ENCODE data around the gene SLC24A1. TPM values are rescaled to one million over a fixed set of nuclear protein-coding genes. Genes with fewer than 3 reads are reported as not detected.
"Not testable (repeated sequence)": the region's sequence is repeated elsewhere in the genome, so short reads cannot be mapped to it uniquely, and the experiment has no call there.

The SLC24A1 gene
- total RNA-seq, 2 experiments from 2014 or later, result 5.8 to 9.3 TPM

GRCh38 chr15:65599677-65600076 lies 22.1 kb upstream of the SLC24A1 start:
- H3K36me3 Mint-ChIP-seq (ENCODE audit: low read depth), result peaks cover 32% of the 10 kb centered on the region
- ChIA-PET CTCF (no interaction called here), POLR2A (interaction anchor here (1.6 kb wide), 1 partner anchor 11 kb away, joined by 7 read pairs; the partner anchor contains the start of gene INTS14)
- no peak for DNase-seq
- H3K9me3 Mint-ChIP-seq, result no peaks in the 10 kb centered on the region
- H3K27me3 Mint-ChIP-seq, result no peaks in the 10 kb centered on the region
- peaks cover 5% of the 10 kb centered on the region for H3K4me1 Mint-ChIP-seq
- no peak overlapping the region for H3K27ac Mint-ChIP-seq
- H3K4me3 Mint-ChIP-seq, result no peak overlapping the region

GRCh38 chr15:65603134-65603533 lies 18.6 kb upstream of the SLC24A1 start:
- H3K9me3 Mint-ChIP-seq, result no peaks in the 10 kb centered on the region
- DNase-seq, result no peak
- H3K4me3 Mint-ChIP-seq, result no peak overlapping the region
- ChIA-PET POLR2A (interaction anchor here (1.2 kb wide), 1 partner anchor 8 kb away, joined by 3 read pairs; the partner anchor contains the start of gene INTS14), CTCF (interaction anchor here (1.2 kb wide), 1 partner anchor 19 kb away, joined by 3 read pairs; the partner anchor contains the start of gene SLC24A1)
- no peaks in the 10 kb centered on the region for H3K27me3 Mint-ChIP-seq
- peaks cover 24% of the 10 kb centered on the region for H3K36me3 Mint-ChIP-seq (ENCODE audit: low read depth)
- H3K4me1 Mint-ChIP-seq, result peaks cover 8% of the 10 kb centered on the region
- H3K27ac Mint-ChIP-seq, result no peak overlapping the region

- Mint-ChIP-seq H3K27ac (no peak overlapping the region), H3K36me3 (ENCODE audit: low read depth) (peaks cover 20% of the 10 kb centered on the region), H3K9me3 (no peaks in the 10 kb centered on the region), H3K4me3 (no peak overlapping the region), H3K4me1 (peaks cover 8% of the 10 kb centered on the region), H3K27me3 (no peaks in the 10 kb centered on the region)
- POLR2A ChIA-PET, result no interaction called here
- no peak for DNase-seq
- CTCF ChIA-PET, result no interaction called here
These were observed 18.2 kb upstream of the SLC24A1 start for GRCh38 chr15:65603559-65603958.

GRCh38 chr15:65610871-65611718 lies 10.6 kb upstream of the SLC24A1 start, which contains the start of gene INTS14:
INTS14 (minus strand) TSS chr15:65611131; CDS start chr15:65607380, 3,751 bp downstream.
- peak; percentile 94 for DNase-seq
- Mint-ChIP-seq H3K4me1 (peaks cover 40% of the 10 kb centered on the region), H3K9me3 (no peaks in the 10 kb centered on the region), H3K36me3 (ENCODE audit: low read depth) (peaks cover 6% of the 10 kb centered on the region), H3K27me3 (no peaks in the 10 kb centered on the region), H3K4me3 (peak within 1 kb of the TSS; percentile 82), H3K27ac (peak within 1 kb of the TSS; percentile 76)
- ChIA-PET CTCF (interaction anchor here (0.6 to 2.2 kb wide), 17 partner anchors 15 to 504 kb away, joined by 3 to 15 read pairs (median 3); partner anchors contain the start of gene RAB11A), POLR2A (interaction anchor here (0.6 to 4.0 kb wide), 34 partner anchors 8 to 895 kb away, joined by 3 to 24 read pairs (median 3); partner anchors contain the start of genes DENND4A, DIS3L, DPP8 and HACD3)

GRCh38 chr15:65611888-65612615 lies 9.7 kb upstream of the SLC24A1 start:
- no peak for DNase-seq
- Mint-ChIP-seq H3K4me1 (peaks cover 39% of the 10 kb centered on the region), H3K4me3 (peak overlapping the region; percentile 82), H3K27ac (peak overlapping the region; percentile 76), H3K9me3 (no peaks in the 10 kb centered on the region), H3K36me3 (ENCODE audit: low read depth) (peaks cover 5% of the 10 kb centered on the region), H3K27me3 (no peaks in the 10 kb centered on the region)
- ChIA-PET POLR2A (interaction anchor here (0.9 to 4.0 kb wide), 7 partner anchors 9 to 307 kb away, joined by 3 to 24 read pairs (median 6); partner anchors contain the start of genes RAB11A and RNU5B-1), CTCF (interaction anchor here (0.9 to 2.2 kb wide), 7 partner anchors 15 to 251 kb away, joined by 3 to 13 read pairs (median 4); no protein-coding TSS in a partner anchor)

GRCh38 chr15:65612616-65612946 lies 9.2 kb upstream of the SLC24A1 start:
- no peak for DNase-seq
- Mint-ChIP-seq H3K36me3 (ENCODE audit: low read depth) (peaks cover 3% of the 10 kb centered on the region), H3K9me3 (no peaks in the 10 kb centered on the region), H3K27me3 (no peaks in the 10 kb centered on the region), H3K27ac (no peak overlapping the region), H3K4me3 (no peak overlapping the region), H3K4me1 (peaks cover 35% of the 10 kb centered on the region)
- ChIA-PET CTCF (interaction anchor here (0.7 to 2.0 kb wide), 5 partner anchors 18 to 251 kb away, joined by 3 to 6 read pairs (median 3); no protein-coding TSS in a partner anchor), POLR2A (interaction anchor here (0.9 to 4.0 kb wide), 6 partner anchors 18 to 308 kb away, joined by 3 to 24 read pairs (median 10); partner anchors contain the start of genes RAB11A and RNU5B-1)

GRCh38 chr15:65612949-65613744 lies 8.6 kb upstream of the SLC24A1 start:
- ChIA-PET POLR2A (interaction anchor here (0.9 to 4.0 kb wide), 3 partner anchors 211 to 260 kb away, joined by 3 to 24 read pairs (median 3); partner anchors contain the start of gene RAB11A), CTCF (interaction anchor here (0.7 to 1.3 kb wide), 3 partner anchors 19 to 250 kb away, joined by 3 read pairs; no protein-coding TSS in a partner anchor)
- H3K9me3 Mint-ChIP-seq, result no peaks in the 10 kb centered on the region
- peaks cover 35% of the 10 kb centered on the region for H3K4me1 Mint-ChIP-seq
- no peaks in the 10 kb centered on the region for H3K27me3 Mint-ChIP-seq
- no peak overlapping the region for H3K4me3 Mint-ChIP-seq
- H3K27ac Mint-ChIP-seq, result no peak overlapping the region
- DNase-seq, result no peak
- peaks cover 3% of the 10 kb centered on the region for H3K36me3 Mint-ChIP-seq (ENCODE audit: low read depth)

GRCh38 chr15:65615887-65616286 lies 5.9 kb upstream of the SLC24A1 start:
- CTCF ChIA-PET, POLR2A ChIA-PET: not testable (repeated sequence)
- H3K4me1 Mint-ChIP-seq, result peaks cover 21% of the 10 kb centered on the region

GRCh38 chr15:65618560-65619109 lies 3.1 kb upstream of the SLC24A1 start:
- DNase-seq, result no peak
- Mint-ChIP-seq H3K4me1 (no peaks in the 10 kb centered on the region), H3K27me3 (no peaks in the 10 kb centered on the region), H3K9me3 (no peaks in the 10 kb centered on the region), H3K27ac (no peak overlapping the region), H3K4me3 (no peak overlapping the region), H3K36me3 (ENCODE audit: low read depth) (no peaks in the 10 kb centered on the region)
- POLR2A ChIA-PET, result interaction anchor here (1.5 kb wide), 1 partner anchor 7 kb away, joined by 8 read pairs; the partner anchor contains the start of gene INTS14
- CTCF ChIA-PET, result no interaction called here

More at GRCh38 chr15:65615887-65616286, 5.9 kb upstream of the SLC24A1 start:
- DNase-seq; H3K27me3 Mint-ChIP-seq; H3K9me3 Mint-ChIP-seq; H3K27ac Mint-ChIP-seq; H3K36me3 Mint-ChIP-seq (ENCODE audit: low read depth); H3K4me3 Mint-ChIP-seq: not testable (repeated sequence)

GRCh38 chr15:65619626-65620290 lies 2.0 kb upstream of the SLC24A1 start:
- Mint-ChIP-seq H3K9me3 (no peaks in the 10 kb centered on the region), H3K27ac (no peak overlapping the region), H3K27me3 (no peaks in the 10 kb centered on the region), H3K36me3 (ENCODE audit: low read depth) (no peaks in the 10 kb centered on the region), H3K4me1 (no peaks in the 10 kb centered on the region), H3K4me3 (no peak overlapping the region)
- POLR2A ChIA-PET, result interaction anchor here (1.5 kb wide), 1 partner anchor 9 kb away, joined by 8 read pairs; the partner anchor contains the start of gene INTS14
- CTCF ChIA-PET, result interaction anchor here (0.7 to 0.9 kb wide), 2 partner anchors 19 to 237 kb away, joined by 3 read pairs; no protein-coding TSS in a partner anchor
- DNase-seq, result no peak

GRCh38 chr15:65620833-65621232 lies 905 bp upstream of the SLC24A1 start:
- H3K4me1 Mint-ChIP-seq, result no peaks in the 10 kb centered on the region
- H3K27ac Mint-ChIP-seq, result no peak overlapping the region
- ChIA-PET POLR2A (interaction anchor here (1.3 kb wide), 1 partner anchor 9 kb away, joined by 6 read pairs; no protein-coding TSS in a partner anchor), CTCF (interaction anchor here (1.1 to 2.4 kb wide), 2 partner anchors 15 to 18 kb away, joined by 3 to 6 read pairs; no protein-coding TSS in a partner anchor)
- DNase-seq, result no peak
- no peaks in the 10 kb centered on the region for H3K9me3 Mint-ChIP-seq
- H3K36me3 Mint-ChIP-seq (ENCODE audit: low read depth), result no peaks in the 10 kb centered on the region
- no peak overlapping the region for H3K4me3 Mint-ChIP-seq
- no peaks in the 10 kb centered on the region for H3K27me3 Mint-ChIP-seq

Measured in activated CD4-positive, alpha-beta memory T cell treated with anti-CD3 and anti-CD28 coated beads, Interleukin-2, amount 10 ng/mL, durations not matched to agents 7 days and 5 days (primary cell).